IPS-15b (cell line): ENCODE data around the gene MCEMP1.

Experiments
- H3K27me3 ChIP-seq: one replicate; pipeline ENCODE4 v1.6.1; 2013; ENCODE audit warnings: low read length; ENCODE audit not compliant: control insufficient read depth, insufficient read depth
- H3K36me3 ChIP-seq: one replicate; pipeline ENCODE4 v1.6.1; 2013; ENCODE audit warnings: low read length; ENCODE audit not compliant: control insufficient read depth, insufficient read depth
- H3K4me1 ChIP-seq: one replicate; pipeline ENCODE4 v1.6.1; 2013; ENCODE audit warnings: mild to moderate bottlenecking, low read length; ENCODE audit not compliant: control insufficient read depth, insufficient read depth
- H3K4me3 ChIP-seq: one replicate; pipeline ENCODE4 v1.5.1; 2013; ENCODE audit warnings: low read depth, low read length
- H3K9ac ChIP-seq: one replicate; pipeline ENCODE4 v1.6.1; 2013; ENCODE audit warnings: low read depth, mild to moderate bottlenecking, low read length
- H3K9me3 ChIP-seq: one replicate; pipeline ENCODE4 v1.6.1; 2013; ENCODE audit warnings: mild to moderate bottlenecking, low read length; ENCODE audit not compliant: control insufficient read depth, insufficient read depth

The MCEMP1 gene

GRCh38 chr19:7645656-7646425, 31.0 kb upstream of the MCEMP1 start:
- Histone ChIP-seq H3K9me3 (no peaks in the 10 kb centered on the region), H3K27me3 (peaks cover 1% of the 10 kb centered on the region), H3K9ac (no peak overlapping the region), H3K36me3 (peaks cover 14% of the 10 kb centered on the region), H3K4me3 (no peak overlapping the region), H3K4me1 (no peaks in the 10 kb centered on the region)

GRCh38 chr19:7646426-7646700, 30.5 kb upstream of the MCEMP1 start:
- H3K9me3 ChIP-seq = no peaks in the 10 kb centered on the region
- H3K9ac ChIP-seq = no peak overlapping the region
- H3K4me3 ChIP-seq = no peak overlapping the region
- H3K36me3 ChIP-seq = peaks cover 14% of the 10 kb centered on the region
- no peaks in the 10 kb centered on the region for H3K4me1 ChIP-seq
- peaks cover 3% of the 10 kb centered on the region for H3K27me3 ChIP-seq

DNA sequence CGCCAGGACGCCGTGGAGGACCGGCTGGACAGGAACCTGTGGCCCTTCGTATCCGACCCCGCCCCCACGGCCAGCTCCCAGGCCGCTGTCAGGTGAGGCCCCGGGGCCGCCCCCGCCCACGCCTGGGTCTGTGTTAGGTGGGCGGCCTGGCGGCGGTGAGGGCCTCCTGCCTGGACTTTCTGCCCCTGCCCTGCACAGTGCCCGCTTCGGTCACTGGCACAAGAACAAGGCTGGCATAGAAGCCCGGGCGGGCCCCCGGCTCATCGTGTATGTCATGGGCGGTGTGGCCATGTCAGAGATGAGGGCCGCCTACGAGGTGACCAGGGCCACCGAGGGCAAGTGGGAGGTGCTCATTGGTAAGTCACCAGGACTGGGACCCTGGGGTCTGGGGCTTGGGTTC, 29.7 kb upstream of the MCEMP1 start:
- no peak overlapping the region for H3K9ac ChIP-seq
- H3K4me1 ChIP-seq = no peaks in the 10 kb centered on the region
- H3K36me3 ChIP-seq = peaks cover 11% of the 10 kb centered on the region
- H3K9me3 ChIP-seq = no peaks in the 10 kb centered on the region
- H3K4me3 ChIP-seq = no peak overlapping the region
- H3K27me3 ChIP-seq = peaks cover 3% of the 10 kb centered on the region

DNA sequence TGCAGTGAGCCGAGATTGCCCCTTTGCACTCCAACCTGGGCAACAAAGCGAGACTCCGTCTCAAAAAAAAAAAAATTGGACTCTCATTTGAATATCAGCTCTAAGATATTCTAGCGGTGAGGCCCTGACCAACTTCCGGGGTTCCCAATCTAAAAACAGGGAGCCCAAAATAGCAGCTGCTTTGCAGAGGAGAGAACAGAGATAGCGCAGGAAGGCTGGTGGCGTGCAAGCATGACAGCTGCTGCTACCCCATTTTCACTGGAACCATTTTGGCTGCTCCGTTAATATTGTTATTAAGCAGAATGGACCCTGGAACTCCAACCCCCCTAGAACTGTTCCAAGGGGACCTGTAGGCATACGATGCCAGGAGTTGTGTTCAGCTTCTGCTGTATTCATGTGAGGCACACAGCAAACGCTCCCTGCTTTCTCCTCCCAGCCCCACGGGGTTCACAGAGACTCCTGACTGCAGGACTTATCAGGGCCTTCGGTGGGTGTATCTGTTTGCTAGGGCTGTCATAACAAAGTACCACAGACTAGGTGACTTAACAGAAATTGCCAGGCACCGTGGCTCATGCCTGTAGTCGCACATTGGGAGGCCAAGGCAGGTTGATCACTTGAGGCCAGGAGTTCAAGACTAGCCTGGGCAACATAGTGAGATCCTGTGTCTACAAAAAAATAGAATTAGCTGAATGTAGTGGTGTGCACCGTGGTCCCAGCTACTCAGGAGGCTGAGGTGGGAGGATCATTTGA, 28.4 kb upstream of the MCEMP1 start:
- no peaks in the 10 kb centered on the region for H3K9me3 ChIP-seq
- H3K4me3 ChIP-seq = no peak overlapping the region
- H3K27me3 ChIP-seq = peaks cover 9% of the 10 kb centered on the region
- H3K36me3 ChIP-seq = peaks cover 8% of the 10 kb centered on the region
- no peaks in the 10 kb centered on the region for H3K4me1 ChIP-seq
- no peak overlapping the region for H3K9ac ChIP-seq

DNA sequence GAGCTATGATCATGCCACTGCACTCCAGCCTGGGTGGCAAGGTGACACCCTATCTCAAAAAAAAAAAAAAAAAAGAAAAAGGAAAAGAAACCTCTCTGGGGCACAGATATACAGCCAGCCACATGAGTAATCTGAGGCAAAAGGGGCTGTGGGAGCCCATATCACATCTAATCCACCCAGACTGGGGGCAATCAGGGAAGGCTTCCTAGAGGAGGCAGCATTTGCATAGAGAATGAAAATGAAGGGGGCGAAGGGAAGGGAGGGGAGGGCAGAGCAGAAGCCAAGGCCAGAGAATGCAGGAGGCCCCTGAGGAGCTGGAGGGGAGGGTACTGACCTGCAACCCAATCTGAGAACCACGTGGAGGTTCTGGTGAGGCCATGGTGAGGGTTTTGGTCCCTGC, 26.7 kb upstream of the MCEMP1 start:
- Histone ChIP-seq H3K36me3 (peaks cover 5% of the 10 kb centered on the region), H3K9me3 (no peaks in the 10 kb centered on the region), H3K4me3 (no peak overlapping the region), H3K4me1 (no peaks in the 10 kb centered on the region), H3K27me3 (peaks cover 12% of the 10 kb centered on the region), H3K9ac (no peak overlapping the region)

- no peaks in the 10 kb centered on the region for H3K4me1 ChIP-seq
- H3K9me3 ChIP-seq = no peaks in the 10 kb centered on the region
- peaks cover 12% of the 10 kb centered on the region for H3K27me3 ChIP-seq
- H3K9ac ChIP-seq = no peak overlapping the region
- no peaks in the 10 kb centered on the region for H3K36me3 ChIP-seq
- peak overlapping the region; percentile 26 for H3K4me3 ChIP-seq
Observed at GRCh38 chr19:7652061-7652641, 24.7 kb upstream of the MCEMP1 start.

- Histone ChIP-seq H3K27me3 (peaks cover 12% of the 10 kb centered on the region), H3K4me1 (no peaks in the 10 kb centered on the region), H3K9me3 (no peaks in the 10 kb centered on the region), H3K4me3 (no peak overlapping the region), H3K9ac (no peak overlapping the region), H3K36me3 (no peaks in the 10 kb centered on the region)
Observed at GRCh38 chr19:7654401-7654800, 22.5 kb upstream of the MCEMP1 start.

- Histone ChIP-seq H3K4me3 (no peak overlapping the region), H3K4me1 (no peaks in the 10 kb centered on the region), H3K36me3 (no peaks in the 10 kb centered on the region), H3K27me3 (peaks cover 12% of the 10 kb centered on the region), H3K9ac (no peak overlapping the region), H3K9me3 (no peaks in the 10 kb centered on the region)
Observed at GRCh38 chr19:7655581-7655980, 21.3 kb upstream of the MCEMP1 start.

DNA sequence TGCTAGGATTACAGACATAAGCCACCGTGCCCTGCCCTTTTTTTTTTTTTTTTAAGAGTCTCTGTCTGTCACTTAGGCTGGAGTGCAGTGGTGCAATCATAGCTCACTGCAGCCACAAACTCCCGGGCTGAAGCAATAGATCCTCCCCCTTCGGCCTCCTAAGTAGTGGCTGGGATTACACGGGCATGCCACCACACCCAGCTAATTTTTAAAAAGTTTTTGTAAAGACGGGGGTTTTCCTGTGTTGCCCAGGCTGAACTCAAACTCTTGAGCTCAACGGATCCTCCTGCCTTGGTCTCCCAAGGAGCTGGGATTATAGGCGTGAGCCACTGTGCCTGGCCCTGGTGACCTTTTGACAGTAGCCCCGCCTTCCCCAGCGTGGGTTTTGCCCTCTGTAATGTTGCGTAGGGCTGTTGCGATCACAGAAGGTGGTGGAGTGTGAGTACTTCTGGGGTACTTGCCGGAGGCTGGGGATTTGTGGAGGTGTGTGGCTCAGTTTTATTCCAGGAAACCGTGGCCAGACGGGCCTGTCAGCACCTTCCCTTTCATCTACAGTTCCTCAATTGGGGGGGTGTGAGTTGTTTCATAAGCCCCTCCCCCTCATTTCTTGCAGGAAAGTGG, 19.6 kb upstream of the MCEMP1 start:
- peaks cover 8% of the 10 kb centered on the region for H3K27me3 ChIP-seq
- no peak overlapping the region for H3K9ac ChIP-seq
- no peak overlapping the region for H3K4me3 ChIP-seq

GRCh38 chr19:7658219-7658686, 18.6 kb upstream of the MCEMP1 start:
- Histone ChIP-seq H3K9me3 (no peaks in the 10 kb centered on the region), H3K9ac (no peak overlapping the region), H3K36me3 (no peaks in the 10 kb centered on the region), H3K4me3 (no peak overlapping the region), H3K27me3 (peaks cover 2% of the 10 kb centered on the region), H3K4me1 (no peaks in the 10 kb centered on the region)

More for the DNA sequence above, 19.6 kb upstream of the MCEMP1 start:
- no peaks in the 10 kb centered on the region for H3K36me3 ChIP-seq
- no peaks in the 10 kb centered on the region for H3K9me3 ChIP-seq
- no peaks in the 10 kb centered on the region for H3K4me1 ChIP-seq

GRCh38 chr19:7661744-7662538, 14.9 kb upstream of the MCEMP1 start:
- H3K4me1 ChIP-seq = no peaks in the 10 kb centered on the region
- no peaks in the 10 kb centered on the region for H3K36me3 ChIP-seq
- no peak overlapping the region for H3K9ac ChIP-seq
- no peaks in the 10 kb centered on the region for H3K9me3 ChIP-seq
- H3K4me3 ChIP-seq = no peak overlapping the region
- H3K27me3 ChIP-seq = no peaks in the 10 kb centered on the region
